Fibroblast of pulmonary artery (primary cell): ENCODE measurements around the gene SLC35F3.
A peak's percentile ranks its signal among the peaks of the same experiment; 100 is the strongest.

Experiments used
- DNase-seq: peaks from one replicate; pipeline ENCODE4 v3.0.0-alpha.2; 2010; ENCODE audit warnings: low read depth
- H3K4me3 ChIP-seq: replicated peaks from 2 replicates; pipeline ENCODE4 v1.5.1; 2011; ENCODE audit warnings: low read depth, mild to moderate bottlenecking, control low read depth, low read length, moderate library complexity
- CTCF ChIP-seq: IDR thresholded peaks from 2 replicates; pipeline ENCODE4 v1.5.1; 2011; ENCODE audit warnings: mild to moderate bottlenecking, control low read depth, low read length, inconsistent platforms; ENCODE audit errors: missing control alignments

The SLC35F3 gene

GRCh38 chr1:234310460-234310817 lies 406.0 kb downstream of the SLC35F3 start:
- no peak for TF ChIP-seq CTCF
- DNase-seq = no peak
- H3K4me3 ChIP-seq = no peak overlapping the region

- no peak for DNase-seq
- no peak for TF ChIP-seq CTCF
- no peak overlapping the region for H3K4me3 ChIP-seq
Measured at GRCh38 chr1:234311414-234311813, 406.9 kb downstream of the SLC35F3 start.

GRCh38 chr1:234313171-234313570 lies 408.7 kb downstream of the SLC35F3 start:
- H3K4me3 ChIP-seq = no peak overlapping the region
- no peak for DNase-seq
- no peak for TF ChIP-seq CTCF

GRCh38 chr1:234315091-234315541 lies 410.6 kb downstream of the SLC35F3 start:
- no peak overlapping the region for H3K4me3 ChIP-seq
- peak; percentile 39 for DNase-seq
- no peak for TF ChIP-seq CTCF

- TF ChIP-seq CTCF = no peak
- DNase-seq = no peak
- H3K4me3 ChIP-seq = no peak overlapping the region
Measured at GRCh38 chr1:234315588-234315987, 411.1 kb downstream of the SLC35F3 start.

GRCh38 chr1:234316486-234316885 lies 412.0 kb downstream of the SLC35F3 start:
- DNase-seq = no peak
- no peak overlapping the region for H3K4me3 ChIP-seq
- TF ChIP-seq CTCF = no peak

GRCh38 chr1:234316937-234317336 lies 412.5 kb downstream of the SLC35F3 start:
- TF ChIP-seq CTCF = no peak
- no peak for DNase-seq
- no peak overlapping the region for H3K4me3 ChIP-seq
